Astrocyte (in vitro differentiated cells and primary cell): ENCODE measurements around the gene HOXA5. TPM values are rescaled to one million over a fixed set of nuclear protein-coding genes. Genes with fewer than 3 reads are reported as not detected.

ENCODE experiments used
- DNase-seq: peaks from one replicate; pipeline ENCODE4 v3.0.0-alpha.2; 2010; ENCODE audit warnings: low read depth
- FAIRE-seq: peaks from 2 replicates; lab custom pipeline; 2011; peaks lifted over from hg19 to GRCh38; lab: Jason Lieb, UNC
- H2AFZ ChIP-seq: 2 replicates; pipeline ENCODE4 v1.6.0; 2012; ENCODE audit warnings: low read depth, low read length, inconsistent platforms
- H3K27ac ChIP-seq: 2 replicates; pipeline ENCODE4 v1.5.1; 2011; ENCODE audit warnings: low read depth, low read length, inconsistent platforms
- H3K27me3 ChIP-seq: 2 replicates; pipeline ENCODE4 v1.6.0; 2011; ENCODE audit warnings: low read length, inconsistent platforms; ENCODE audit not compliant: insufficient read depth
- H3K36me3 ChIP-seq: 2 replicates; pipeline ENCODE4 v1.5.1; 2011; ENCODE audit warnings: low read length, inconsistent platforms; ENCODE audit not compliant: insufficient read depth
- H3K4me1 ChIP-seq: 2 replicates; pipeline ENCODE4 v1.5.1; 2011; ENCODE audit warnings: low read length, inconsistent platforms; ENCODE audit not compliant: insufficient read depth
- H3K4me2 ChIP-seq: 2 replicates; pipeline ENCODE4 v1.6.0; 2012; ENCODE audit warnings: low read length, inconsistent platforms
- H3K4me3 ChIP-seq: 2 replicates; pipeline ENCODE4 v1.5.1; 2011; ENCODE audit warnings: low read depth, mild to moderate bottlenecking, low read length, inconsistent platforms; ENCODE audit not compliant: insufficient read depth
- H3K79me2 ChIP-seq: 2 replicates; pipeline ENCODE4 v1.6.0; 2012; ENCODE audit warnings: mild to moderate bottlenecking, low read length, inconsistent platforms; ENCODE audit not compliant: insufficient read depth
- H3K9ac ChIP-seq: 2 replicates; pipeline ENCODE4 v1.6.0; 2012; ENCODE audit warnings: mild to moderate bottlenecking, low read length, inconsistent platforms
- H3K9me3 ChIP-seq: 2 replicates; pipeline ENCODE4 v1.5.1; 2012; ENCODE audit warnings: low read depth, mild to moderate bottlenecking, low read length, inconsistent platforms; ENCODE audit not compliant: insufficient read depth
- H4K20me1 ChIP-seq: 2 replicates; pipeline ENCODE4 v1.6.0; 2012; ENCODE audit warnings: low read length, inconsistent platforms; ENCODE audit not compliant: insufficient read depth
- H3K27ac Mint-ChIP-seq: one replicate; pipeline ENCODE4 v1.8.0; 2021; ENCODE audit warnings: mild to moderate bottlenecking, mixed read lengths; ENCODE audit not compliant: unreplicated experiment
- H3K27me3 Mint-ChIP-seq: one replicate; pipeline ENCODE4 v1.8.0; 2021; ENCODE audit warnings: low read depth, mixed read lengths; ENCODE audit not compliant: unreplicated experiment
- H3K36me3 Mint-ChIP-seq: one replicate; pipeline ENCODE4 v1.8.0; 2021; ENCODE audit warnings: low read depth, mixed read lengths; ENCODE audit not compliant: unreplicated experiment
- H3K4me1 Mint-ChIP-seq: one replicate; pipeline ENCODE4 v1.8.0; 2021; ENCODE audit warnings: low read depth, mixed read lengths; ENCODE audit not compliant: unreplicated experiment
- H3K4me3 Mint-ChIP-seq: one replicate; pipeline ENCODE4 v1.8.0; 2021; ENCODE audit warnings: mild to moderate bottlenecking, moderate library complexity, mixed read lengths; ENCODE audit not compliant: unreplicated experiment
- H3K9me3 Mint-ChIP-seq: one replicate; pipeline ENCODE4 v1.8.0; 2021; ENCODE audit warnings: mild to moderate bottlenecking, mixed read lengths; ENCODE audit not compliant: unreplicated experiment
- EZH2 ChIP-seq: IDR thresholded peaks from 2 replicates; pipeline ENCODE4 v1.6.1; 2012; ENCODE audit warnings: mild to moderate bottlenecking, low read length, inconsistent platforms; ENCODE audit not compliant: insufficient read depth
- total RNA-seq: library from RNA; stranded (reverse); gene quantifications from 2 replicates; pipeline ENCODE4 v1.2.1, GENCODE V29; 2021
- TF ChIP-seq, protein P1 (sequence below): IDR thresholded peaks from 2 replicates; pipeline ENCODE4 v1.5.1; 2011; ENCODE audit warnings: low read depth, mild to moderate bottlenecking, inconsistent platforms, low read length, moderate library complexity; ENCODE audit not compliant: insufficient read depth

HOXA5 gene
- total RNA-seq, 1 donor from 2014 or later, result not detected

DNA sequence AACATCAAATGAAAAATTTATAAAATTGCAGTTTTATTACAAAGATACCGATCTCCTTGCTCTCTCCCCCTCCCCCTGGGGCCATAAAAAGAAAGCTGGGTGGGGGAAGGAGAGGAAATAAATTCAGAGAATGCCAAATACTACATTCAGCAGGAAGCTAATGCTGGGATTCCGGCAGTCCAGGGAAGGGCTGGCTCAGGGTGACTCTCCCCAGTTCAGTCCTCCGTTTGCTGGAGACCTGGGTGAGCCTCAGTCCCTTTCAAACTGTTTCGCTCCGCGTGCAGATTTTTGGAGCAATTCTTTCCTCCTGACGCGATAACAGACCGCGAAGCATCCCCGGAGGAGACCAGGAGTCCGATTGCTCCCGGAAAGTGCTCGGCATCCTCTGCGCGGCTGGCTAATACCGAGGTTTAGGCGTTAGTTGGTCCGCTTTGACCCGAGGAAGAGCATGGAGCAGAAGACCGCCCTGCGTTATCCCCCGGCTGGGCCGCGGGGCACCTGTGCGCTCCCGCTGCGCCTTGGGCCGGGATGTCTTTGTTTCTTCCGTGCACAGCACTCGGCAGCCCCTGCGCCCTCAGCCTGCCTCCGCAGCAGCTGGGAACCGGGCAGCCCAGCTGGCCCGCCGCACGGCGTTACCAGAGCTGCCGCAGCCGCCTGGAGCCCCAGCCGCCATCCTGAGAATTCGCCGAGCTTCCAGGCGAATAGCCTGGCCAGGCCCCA, 37.1 kb downstream of the HOXA5 start:
- Histone ChIP-seq H3K27me3 (peaks cover 64% of the 10 kb centered on the region), H3K4me3 (peak overlapping the region; percentile 41), H3K9me3 (no peaks in the 10 kb centered on the region), H2AFZ (no peak overlapping the region), H3K36me3 (no peaks in the 10 kb centered on the region), H4K20me1 (no peaks in the 10 kb centered on the region), H3K4me2 (peak overlapping the region; percentile 91), H3K4me1 (peaks cover 42% of the 10 kb centered on the region), H3K9ac (peak overlapping the region; percentile 68), H3K27ac (peak overlapping the region; percentile 65), H3K79me2 (peaks cover 24% of the 10 kb centered on the region)
- TF ChIP-seq, protein P1, sequence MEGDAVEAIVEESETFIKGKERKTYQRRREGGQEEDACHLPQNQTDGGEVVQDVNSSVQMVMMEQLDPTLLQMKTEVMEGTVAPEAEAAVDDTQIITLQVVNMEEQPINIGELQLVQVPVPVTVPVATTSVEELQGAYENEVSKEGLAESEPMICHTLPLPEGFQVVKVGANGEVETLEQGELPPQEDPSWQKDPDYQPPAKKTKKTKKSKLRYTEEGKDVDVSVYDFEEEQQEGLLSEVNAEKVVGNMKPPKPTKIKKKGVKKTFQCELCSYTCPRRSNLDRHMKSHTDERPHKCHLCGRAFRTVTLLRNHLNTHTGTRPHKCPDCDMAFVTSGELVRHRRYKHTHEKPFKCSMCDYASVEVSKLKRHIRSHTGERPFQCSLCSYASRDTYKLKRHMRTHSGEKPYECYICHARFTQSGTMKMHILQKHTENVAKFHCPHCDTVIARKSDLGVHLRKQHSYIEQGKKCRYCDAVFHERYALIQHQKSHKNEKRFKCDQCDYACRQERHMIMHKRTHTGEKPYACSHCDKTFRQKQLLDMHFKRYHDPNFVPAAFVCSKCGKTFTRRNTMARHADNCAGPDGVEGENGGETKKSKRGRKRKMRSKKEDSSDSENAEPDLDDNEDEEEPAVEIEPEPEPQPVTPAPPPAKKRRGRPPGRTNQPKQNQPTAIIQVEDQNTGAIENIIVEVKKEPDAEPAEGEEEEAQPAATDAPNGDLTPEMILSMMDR, result no peak
- TF ChIP-seq EZH2, result peak; percentile 50
- no peak for FAIRE-seq
- no peak overlapping the region for H3K4me3 Mint-ChIP-seq
- DNase-seq, result peak; percentile 52
- no peaks in the 10 kb centered on the region for H3K4me1 Mint-ChIP-seq
- H3K27me3 Mint-ChIP-seq, result peaks cover 88% of the 10 kb centered on the region
- H3K27ac Mint-ChIP-seq, result no peak overlapping the region
- peaks cover 38% of the 10 kb centered on the region for H3K9me3 Mint-ChIP-seq
- H3K36me3 Mint-ChIP-seq, result peaks cover 6% of the 10 kb centered on the region

- no peak overlapping the region for H2AFZ ChIP-seq
- TF ChIP-seq EZH2, result no peak
- TF ChIP-seq, protein P1, result no peak
- H3K4me1 Mint-ChIP-seq, result no peaks in the 10 kb centered on the region
- no peak overlapping the region for H3K27ac Mint-ChIP-seq
- H3K36me3 ChIP-seq, result no peaks in the 10 kb centered on the region
- DNase-seq, result peak; percentile 32
- H3K4me3 Mint-ChIP-seq, result no peak overlapping the region
- peak overlapping the region; percentile 1 for H3K4me3 ChIP-seq
- no peaks in the 10 kb centered on the region for H3K9me3 ChIP-seq
- H3K27ac ChIP-seq, result peak overlapping the region; percentile 65
- H3K36me3 Mint-ChIP-seq, result peaks cover 6% of the 10 kb centered on the region
- H3K9ac ChIP-seq, result peak overlapping the region; percentile 68
- peaks cover 41% of the 10 kb centered on the region for H3K9me3 Mint-ChIP-seq
- peaks cover 69% of the 10 kb centered on the region for H3K27me3 ChIP-seq
- no peaks in the 10 kb centered on the region for H4K20me1 ChIP-seq
- peaks cover 42% of the 10 kb centered on the region for H3K4me1 ChIP-seq
- peaks cover 88% of the 10 kb centered on the region for H3K27me3 Mint-ChIP-seq
- FAIRE-seq, result no peak
- peaks cover 24% of the 10 kb centered on the region for H3K79me2 ChIP-seq
- peak overlapping the region; percentile 91 for H3K4me2 ChIP-seq
These were observed 38.0 kb downstream of the HOXA5 start for GRCh38 chr7:27105301-27106031.
